Transverse colon (tissue), 4 donors: ENCODE measurements around the gene PCNP.
"Not testable (repeated sequence)": the region's sequence is repeated elsewhere in the genome, so short reads cannot be mapped to it uniquely, and the experiment has no call there.

Experiments used
- CTCF ChIP-seq, 5 experiments: fragments of 200-600 bp in 3 of 5; fragments of 450-650 bp in 2 of 5; sonication (generic) in 3 of 5; IDR thresholded peaks; 1 replicate in 2 of 5; 2 replicates in 3 of 5; pipeline ENCODE4 v1.5.1; 2016 to 2017; ENCODE audit warnings: antibody characterized with exemption in 5 of 5, inconsistent platforms in 3 of 5, mild to moderate bottlenecking in 2 of 5, moderate library complexity in 1 of 5
- POLR2AphosphoS5 ChIP-seq, 3 donors: sonication (generic); formaldehyde crosslinking; IDR thresholded peaks; one replicate each; pipeline ENCODE4 v1.6.1; 2016; ENCODE audit warnings: antibody characterized with exemption in 3 of 3

DNA sequence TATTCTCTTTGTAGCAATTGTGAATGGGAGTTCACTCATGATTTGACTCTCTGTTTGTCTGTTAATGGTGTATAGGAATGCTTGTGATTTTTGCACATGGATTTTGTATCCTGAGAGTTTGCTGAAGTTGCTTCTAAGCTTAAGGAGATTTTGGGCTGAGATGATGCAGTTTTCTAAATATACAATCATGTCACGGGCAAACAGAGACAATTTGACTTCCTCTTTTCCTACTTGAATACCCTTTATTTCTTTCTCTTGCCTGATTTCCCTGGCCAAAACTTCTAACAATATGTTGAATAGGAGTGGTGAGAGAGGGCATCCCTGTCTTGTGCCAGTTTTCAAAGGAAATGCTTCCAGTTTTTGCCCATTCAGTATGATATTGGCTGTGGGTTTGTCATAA, 37.0 kb upstream of the PCNP start:
- not testable (repeated sequence) for TF ChIP-seq CTCF, POLR2AphosphoS5 (IDR thresholded peaks at IDR 0.05)
